PC-9 (cell line): ENCODE data around the gene KLHL26.
"Not testable (repeated sequence)": the region's sequence is repeated elsewhere in the genome, so short reads cannot be mapped to it uniquely, and the experiment has no call there.

Experiments
- CTCF ChIP-seq: fragments of 200-600 bp; sonication (generic); conservative IDR thresholded peaks from 2 replicates; pipeline ENCODE4 v1.6.1; 2017; ENCODE audit warnings: mixed run types, antibody characterized with exemption, mild to moderate bottlenecking, moderate library complexity
- EZH2 ChIP-seq: fragments of 200-600 bp; sonication (generic); IDR thresholded peaks from 2 replicates; pipeline ENCODE4 v1.8.0; 2017; ENCODE audit warnings: antibody characterized with exemption, low read depth

- not testable (repeated sequence) for TF ChIP-seq CTCF, EZH2
Observed at GRCh38 chr19:18600692-18601397, 36.0 kb upstream of the KLHL26 start.
